Gastroesophageal sphincter (tissue), 3 donors: ENCODE results near the gene C2CD2L.

Experiments
- CTCF ChIP-seq, 4 experiments: fragments of 200-600 bp in 2 of 4; fragments of 450-650 bp in 2 of 4; sonication (generic) in 1 of 4; IDR thresholded peaks; one replicate each; pipeline ENCODE4 v1.5.1; 2017 to 2019; ENCODE audit warnings: antibody characterized with exemption in 4 of 4, mild to moderate bottlenecking in 2 of 4, moderate library complexity in 2 of 4
- EP300 ChIP-seq: sonication (generic); formaldehyde crosslinking; IDR thresholded peaks from one replicate; pipeline ENCODE4 v1.6.1; 2017; ENCODE audit warnings: antibody characterized with exemption, mild to moderate bottlenecking
- POLR2AphosphoS5 ChIP-seq: sonication (generic); formaldehyde crosslinking; IDR thresholded peaks from one replicate; pipeline ENCODE4 v1.6.1; 2017; ENCODE audit warnings: antibody characterized with exemption

DNA sequence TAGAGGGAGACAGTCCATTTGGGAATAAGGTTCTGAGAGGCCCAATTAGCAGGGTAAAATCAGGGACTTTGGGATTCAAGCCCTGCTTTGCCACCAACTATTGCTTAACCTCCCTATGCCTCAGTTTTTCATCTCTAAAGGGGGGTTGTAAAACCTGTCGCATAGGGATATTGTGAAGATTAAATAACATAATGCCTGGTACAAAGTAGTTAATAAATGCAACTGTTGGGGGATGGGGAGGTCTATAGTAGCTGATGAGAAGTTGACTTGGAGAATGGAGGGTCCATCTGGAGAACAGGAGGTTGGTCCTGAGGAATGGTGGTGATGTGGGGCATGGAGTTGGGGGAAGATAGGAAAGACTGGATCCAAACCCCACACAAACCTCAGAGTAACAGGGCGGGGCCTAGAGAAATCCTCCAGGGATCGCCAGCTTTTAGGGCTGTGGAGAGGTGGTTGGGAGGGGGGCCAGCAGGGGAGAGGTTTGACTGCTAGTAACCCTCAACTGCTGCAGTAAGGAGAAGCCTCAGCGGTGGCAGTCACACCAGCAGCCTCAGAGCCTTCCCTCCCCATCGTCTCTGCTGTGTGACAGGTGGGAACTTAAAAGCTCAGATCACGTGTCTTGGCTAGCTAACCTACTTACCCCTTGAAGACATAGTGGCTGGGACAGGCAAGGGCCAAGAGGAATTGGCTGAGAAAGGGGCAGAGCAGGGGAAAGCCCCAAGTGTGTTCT lies 40.6 kb downstream of the C2CD2L start:
- TF ChIP-seq CTCF (IDR thresholded peaks at IDR 0.05) (no peak), POLR2AphosphoS5 (no peak), EP300 (no peak)
